Measurements from ENCODE around the gene TAP1. TPM values are rescaled to one million over a fixed set of nuclear protein-coding genes. Genes with fewer than 3 reads are reported as not detected.

The TAP1 gene
- total RNA-seq, 1 experiment from 2014 or later: 12.1 TPM

- Histone ChIP-seq H2BK15ac (ENCODE audit: low read depth, low read length) (no peak overlapping the region), H2BK12ac (ENCODE audit: insufficient read length, low read depth, low read length) (no peak overlapping the region), H3K79me1 (ENCODE audit: insufficient read depth, low read depth, low read length, poor library complexity, severe bottlenecking) (no peaks in the 10 kb centered on the region), H3K23ac (ENCODE audit: insufficient read length, low read depth, low read length) (no peak overlapping the region), H4K20me1 (ENCODE audit: control insufficient read depth, insufficient read depth, insufficient read length) (no peaks in the 10 kb centered on the region), H3K18ac (ENCODE audit: insufficient read length, low read depth, low read length) (no peak overlapping the region), H2BK20ac (ENCODE audit: low read depth, low read length, poor library complexity, severe bottlenecking) (no peak overlapping the region), H2AFZ (ENCODE audit: low read length) (no peak overlapping the region), H3K56ac (ENCODE audit: insufficient read length, low read depth, low read length) (no peak overlapping the region), H4K8ac (replicated peaks; ENCODE audit: insufficient read length, low read depth, low read length) (no peak overlapping the region), H3K79me2 (ENCODE audit: insufficient read depth, low read length) (no peaks in the 10 kb centered on the region), H2BK120ac (ENCODE audit: low read depth, low read length, poor library complexity, severe bottlenecking) (no peak overlapping the region), H4K5ac (ENCODE audit: insufficient read length, low read depth, low read length) (no peak overlapping the region), H3K23me2 (ENCODE audit: insufficient read length, low read depth, low read length, poor library complexity, severe bottlenecking) (no peaks in the 10 kb centered on the region), H3K27me3 (ENCODE audit: insufficient read depth, low read length) (no peaks in the 10 kb centered on the region), H3K4me1 (ENCODE audit: insufficient read depth, low read length) (no peaks in the 10 kb centered on the region), H3K4ac (ENCODE audit: low read depth, low read length) (no peak overlapping the region), H3T11ph (ENCODE audit: low read length) (no peak overlapping the region), H3K9me3 (ENCODE audit: control insufficient read depth, low read depth, low read length) (no peaks in the 10 kb centered on the region), H2BK5ac (ENCODE audit: insufficient read length, low read length) (no peak overlapping the region), H3K4me2 (ENCODE audit: insufficient read depth, insufficient read length, low read length) (no peak overlapping the region), H3K27ac (ENCODE audit: insufficient read length, low read depth, low read length) (no peak overlapping the region), H3K9ac (ENCODE audit: extremely low read depth, insufficient read length, low read length) (no peak overlapping the region), H4K91ac (ENCODE audit: insufficient read length, low read depth, low read length) (no peak overlapping the region), H3K14ac (ENCODE audit: insufficient read depth, low read length) (no peak overlapping the region), H2AK5ac (ENCODE audit: insufficient read length, low read length) (no peak overlapping the region)
- DNase-seq: no peak
- WGBS (ENCODE audit: extremely low coverage, insufficient read length, low lambda C conversion rate): no CpG with 5 or more reads among the region's 3 CpGs
- peaks cover 0 to 9% of the 10 kb centered on the region in 2 experiments; a peak in 2 of 4 replicates for H3K4me1 Mint-ChIP-seq
- no peak overlapping the region for H3K4me3 Mint-ChIP-seq
- no peaks in the 10 kb centered on the region for H3K36me3 Mint-ChIP-seq (ENCODE audit: insufficient read depth in 1 of 3, low read depth in 3 of 3)
- peaks cover 12% of the 10 kb centered on the region for H3K27me3 Mint-ChIP-seq (ENCODE audit: low read depth)
- H3K9me3 Mint-ChIP-seq: no peaks in the 10 kb centered on the region
- H3K27ac Mint-ChIP-seq: no peak overlapping the region
- no peak for TF ChIP-seq CTCF (conservative IDR thresholded peaks at IDR 0.05)
Measured at GRCh38 chr6:32819729-32820128, 33.8 kb downstream of the TAP1 start.
